Measurements from ENCODE around the gene COG2. TPM values are rescaled to one million over a fixed set of nuclear protein-coding genes. Genes with fewer than 3 reads are reported as not detected.

Gene COG2
- polyA plus RNA-seq, 1 donor (not counting 4 experiments of a cell fraction or from before 2014, with no cell fraction given), result 18.6 TPM

- no peaks in the 10 kb centered on the region for H3K27me3 ChIP-seq (ENCODE audit: control insufficient read depth, extremely low read depth, insufficient read depth, low read length)
- no peaks in the 10 kb centered on the region for H3K9me3 ChIP-seq (ENCODE audit: control insufficient read depth, low read depth, low read length)
- no peak overlapping the region for H2AFZ ChIP-seq (ENCODE audit: control insufficient read depth, low read length)
- H3K9me1 ChIP-seq (ENCODE audit: control insufficient read depth, extremely low read depth, insufficient read depth, low read length), result no peaks in the 10 kb centered on the region
- H3K27ac ChIP-seq (ENCODE audit: control insufficient read depth, insufficient read depth, low read length), result no peak overlapping the region
- H3K79me2 ChIP-seq (ENCODE audit: control insufficient read depth, insufficient read depth, low read length), result no peaks in the 10 kb centered on the region
- FAIRE-seq (no peak), DNase-seq (ENCODE audit: low read depth, low spot score) (no peak)
- no peaks in the 10 kb centered on the region for H3K36me3 ChIP-seq (ENCODE audit: control insufficient read depth in 2 of 2, extremely low read depth in 1 of 2, insufficient read depth in 2 of 2, low read length in 2 of 2)
- dilution Hi-C loops (cut with MboI; ENCODE audit: extremely low pct_ligation_motif_present, low sequenced_read_pairs), result no loop called here
- H4K20me1 ChIP-seq (ENCODE audit: control insufficient read depth, extremely low read depth, insufficient read depth, low read length), result no peaks in the 10 kb centered on the region
- no peak overlapping the region for H3K4me2 ChIP-seq (ENCODE audit: control insufficient read depth, extremely low read depth, insufficient read depth, low read depth, low read length)
- H3K4me1 ChIP-seq (ENCODE audit: control insufficient read depth, extremely low read depth, insufficient read depth, low read length), result no peaks in the 10 kb centered on the region
- no peak overlapping the region for H3K9ac ChIP-seq (ENCODE audit: control insufficient read depth, extremely low read depth, insufficient read depth, low read length)
- TF ChIP-seq CTCF (optimal IDR thresholded peaks at IDR 0.05 in 1 of 3, IDR thresholded peaks at IDR 0.05 in 1 of 3, conservative IDR thresholded peaks at IDR 0.05 in 1 of 3; ENCODE audit: extremely low read depth in 1 of 3, insufficient read depth in 2 of 3, low read length in 3 of 3) (no peak), EZH2 (IDR thresholded peaks at IDR 0.05; ENCODE audit: low read length) (no peak)
- no peak overlapping the region for H3K4me3 ChIP-seq (ENCODE audit: control insufficient read depth in 2 of 3, extremely low read depth in 1 of 3, insufficient read depth in 2 of 3, low read depth in 1 of 3, low read length in 3 of 3)
Observed at GRCh38 chr1:230609208-230609607, 33.1 kb upstream of the COG2 start.

GRCh38 chr1:230610589-230610988 is 31.7 kb upstream of the COG2 start:
- H3K4me2 ChIP-seq (ENCODE audit: control insufficient read depth, extremely low read depth, insufficient read depth, low read depth, low read length), result no peak overlapping the region
- H3K4me1 ChIP-seq (ENCODE audit: control insufficient read depth, extremely low read depth, insufficient read depth, low read length), result no peaks in the 10 kb centered on the region
- TF ChIP-seq EZH2 (IDR thresholded peaks at IDR 0.05; ENCODE audit: low read length), result no peak
- TF ChIP-seq CTCF (optimal IDR thresholded peaks at IDR 0.05 in 1 of 3, IDR thresholded peaks at IDR 0.05 in 1 of 3, conservative IDR thresholded peaks at IDR 0.05 in 1 of 3; ENCODE audit: extremely low read depth in 1 of 3, insufficient read depth in 2 of 3, low read length in 3 of 3), result no peak
- FAIRE-seq (no peak), DNase-seq (ENCODE audit: low read depth, low spot score) (no peak)
- no peaks in the 10 kb centered on the region for H3K79me2 ChIP-seq (ENCODE audit: control insufficient read depth, insufficient read depth, low read length)
- H3K36me3 ChIP-seq (ENCODE audit: control insufficient read depth in 2 of 2, extremely low read depth in 1 of 2, insufficient read depth in 2 of 2, low read length in 2 of 2), result no peaks in the 10 kb centered on the region
- H3K9me1 ChIP-seq (ENCODE audit: control insufficient read depth, extremely low read depth, insufficient read depth, low read length), result no peaks in the 10 kb centered on the region
- no peak overlapping the region for H2AFZ ChIP-seq (ENCODE audit: control insufficient read depth, low read length)
- no peaks in the 10 kb centered on the region for H4K20me1 ChIP-seq (ENCODE audit: control insufficient read depth, extremely low read depth, insufficient read depth, low read length)
- H3K9ac ChIP-seq (ENCODE audit: control insufficient read depth, extremely low read depth, insufficient read depth, low read length), result no peak overlapping the region
- H3K27me3 ChIP-seq (ENCODE audit: control insufficient read depth, extremely low read depth, insufficient read depth, low read length), result no peaks in the 10 kb centered on the region
- H3K4me3 ChIP-seq (ENCODE audit: control insufficient read depth in 2 of 3, extremely low read depth in 1 of 3, insufficient read depth in 2 of 3, low read depth in 1 of 3, low read length in 3 of 3), result no peak overlapping the region
- no peaks in the 10 kb centered on the region for H3K9me3 ChIP-seq (ENCODE audit: control insufficient read depth, low read depth, low read length)
- no peak overlapping the region for H3K27ac ChIP-seq (ENCODE audit: control insufficient read depth, insufficient read depth, low read length)
- dilution Hi-C loops (cut with MboI; ENCODE audit: extremely low pct_ligation_motif_present, low sequenced_read_pairs), result no loop called here

All from keratinocyte (primary cell).